ENCODE measurements around the gene ARID2.

Gene ARID2

GRCh38 chr12:45872446-45872845 is 142.9 kb downstream of the ARID2 start:
- Histone ChIP-seq H3K79me1 (replicated peaks; ENCODE audit: low read length, poor library complexity, severe bottlenecking) (peaks cover 9% of the 10 kb centered on the region), H3K23ac (ENCODE audit: low read length in 2 of 2) (no peak overlapping the region), H3K4ac (ENCODE audit: low read depth in 1 of 2, low read length in 2 of 2) (no peak overlapping the region), H3K9me3 (ENCODE audit: control insufficient read depth, low read length) (peaks cover 8% of the 10 kb centered on the region), H3K4me1 (ENCODE audit: control insufficient read depth, insufficient read depth, low read depth, low read length) (no peaks in the 10 kb centered on the region), H2BK120ac (ENCODE audit: low read depth, low read length) (no peak overlapping the region), H4K8ac (ENCODE audit: low read length) (no peak overlapping the region), H2BK12ac (ENCODE audit: low read length in 2 of 2) (no peak overlapping the region), H2BK5ac (ENCODE audit: low read depth, low read length, poor library complexity, severe bottlenecking) (no peak overlapping the region), H3K27ac (ENCODE audit: low read length, poor library complexity, severe bottlenecking) (no peak overlapping the region), H4K91ac (ENCODE audit: low read length) (no peak overlapping the region), H3K4me2 (ENCODE audit: low read length, poor library complexity, severe bottlenecking) (no peak overlapping the region), H2AFZ (ENCODE audit: low read depth, low read length) (no peak overlapping the region), H3K9ac (ENCODE audit: low read length) (no peak overlapping the region), H2AK5ac (ENCODE audit: low read length, severe bottlenecking) (no peak overlapping the region), H3K14ac (ENCODE audit: low read length in 2 of 2) (no peak overlapping the region), H3K4me3 (ENCODE audit: insufficient read depth in 1 of 2, low read depth in 1 of 2, low read length in 2 of 2) (no peak overlapping the region), H3K18ac (ENCODE audit: low read depth in 1 of 2, low read length in 2 of 2) (no peak overlapping the region), H3K36me3 (ENCODE audit: control insufficient read depth in 1 of 2, insufficient read depth in 2 of 2, low read depth in 1 of 2, low read length in 2 of 2) (peaks cover 5 to 39% of the 10 kb centered on the region in 2 experiments), H2BK15ac (ENCODE audit: low read depth, poor library complexity, severe bottlenecking) (no peak overlapping the region), H3K27me3 (ENCODE audit: control insufficient read depth in 1 of 2, insufficient read depth in 1 of 2, low read length in 2 of 2) (no peaks in the 10 kb centered on the region)
- DNase-seq: no peak
- WGBS: 92% methylated on average over 3 of the region's 7 CpGs

DNA sequence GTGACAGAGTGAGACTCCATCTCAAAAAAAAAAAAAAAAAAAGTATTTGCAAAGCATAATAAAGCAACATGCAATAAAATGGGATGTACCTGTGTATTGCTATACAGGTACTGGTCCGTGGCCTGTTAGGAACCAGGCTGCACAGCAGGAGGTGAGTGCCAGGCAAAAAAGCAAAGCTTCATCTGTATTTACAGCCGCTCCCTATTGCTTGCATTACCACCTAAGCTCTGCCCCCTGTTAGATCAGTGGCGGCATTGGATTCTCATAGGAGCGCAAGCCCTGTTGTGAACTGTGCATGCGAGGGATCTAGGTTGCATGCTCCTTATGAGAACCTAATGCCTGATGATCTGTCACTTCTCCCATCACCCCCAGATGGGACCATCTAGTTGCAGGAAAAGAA is 147.6 kb downstream of the ARID2 start:
- Histone ChIP-seq H3K4ac (ENCODE audit: low read depth in 1 of 2, low read length in 2 of 2) (no peak overlapping the region), H2BK120ac (ENCODE audit: low read depth, low read length) (no peak overlapping the region), H3K36me3 (ENCODE audit: control insufficient read depth in 1 of 2, insufficient read depth in 2 of 2, low read depth in 1 of 2, low read length in 2 of 2) (peaks cover 5 to 52% of the 10 kb centered on the region in 2 experiments), H3K18ac (ENCODE audit: low read depth in 1 of 2, low read length in 2 of 2) (no peak overlapping the region), H4K91ac (ENCODE audit: low read length) (no peak overlapping the region), H2BK5ac (ENCODE audit: low read depth, low read length, poor library complexity, severe bottlenecking) (no peak overlapping the region), H3K79me1 (replicated peaks; ENCODE audit: low read length, poor library complexity, severe bottlenecking) (peaks cover 21% of the 10 kb centered on the region), H2AFZ (ENCODE audit: low read depth, low read length) (no peak overlapping the region), H3K27ac (ENCODE audit: low read length, poor library complexity, severe bottlenecking) (no peak overlapping the region), H3K4me3 (ENCODE audit: insufficient read depth in 1 of 2, low read depth in 1 of 2, low read length in 2 of 2) (no peak overlapping the region), H2AK5ac (ENCODE audit: low read length, severe bottlenecking) (no peak overlapping the region), H3K27me3 (ENCODE audit: control insufficient read depth in 1 of 2, insufficient read depth in 1 of 2, low read length in 2 of 2) (no peaks in the 10 kb centered on the region), H2BK12ac (ENCODE audit: low read length in 2 of 2) (no peak overlapping the region), H2BK15ac (ENCODE audit: low read depth, poor library complexity, severe bottlenecking) (no peak overlapping the region), H3K14ac (ENCODE audit: low read length in 2 of 2) (no peak overlapping the region), H3K4me1 (ENCODE audit: control insufficient read depth, insufficient read depth, low read depth, low read length) (no peaks in the 10 kb centered on the region), H3K9ac (ENCODE audit: low read length) (no peak overlapping the region), H3K4me2 (ENCODE audit: low read length, poor library complexity, severe bottlenecking) (no peak overlapping the region), H3K23ac (ENCODE audit: low read length in 2 of 2) (no peak overlapping the region), H3K9me3 (ENCODE audit: control insufficient read depth, low read length) (peaks cover 8% of the 10 kb centered on the region), H4K8ac (ENCODE audit: low read length) (no peak overlapping the region)
- WGBS: 96% methylated on average over 5 of the region's 5 CpGs
- DNase-seq: no peak

- Histone ChIP-seq H2BK120ac (ENCODE audit: low read depth, low read length) (no peak overlapping the region), H2AFZ (ENCODE audit: low read depth, low read length) (no peak overlapping the region), H3K36me3 (ENCODE audit: control insufficient read depth in 1 of 2, insufficient read depth in 2 of 2, low read depth in 1 of 2, low read length in 2 of 2) (peaks cover 5 to 42% of the 10 kb centered on the region in 2 experiments), H2AK5ac (ENCODE audit: low read length, severe bottlenecking) (no peak overlapping the region), H3K9me3 (ENCODE audit: control insufficient read depth, low read length) (peaks cover 8% of the 10 kb centered on the region), H3K79me1 (replicated peaks; ENCODE audit: low read length, poor library complexity, severe bottlenecking) (peaks cover 21% of the 10 kb centered on the region), H4K91ac (ENCODE audit: low read length) (no peak overlapping the region), H3K27me3 (ENCODE audit: control insufficient read depth in 1 of 2, insufficient read depth in 1 of 2, low read length in 2 of 2) (no peaks in the 10 kb centered on the region), H2BK15ac (ENCODE audit: low read depth, poor library complexity, severe bottlenecking) (no peak overlapping the region), H3K9ac (ENCODE audit: low read length) (peak overlapping the region; percentile 37), H2BK5ac (ENCODE audit: low read depth, low read length, poor library complexity, severe bottlenecking) (no peak overlapping the region), H3K27ac (ENCODE audit: low read length, poor library complexity, severe bottlenecking) (no peak overlapping the region), H3K23ac (ENCODE audit: low read length in 2 of 2) (no peak overlapping the region), H3K14ac (ENCODE audit: low read length in 2 of 2) (no peak overlapping the region), H3K4ac (ENCODE audit: low read depth in 1 of 2, low read length in 2 of 2) (no peak overlapping the region), H2BK12ac (ENCODE audit: low read length in 2 of 2) (no peak overlapping the region), H4K8ac (ENCODE audit: low read length) (no peak overlapping the region), H3K4me3 (ENCODE audit: insufficient read depth in 1 of 2, low read depth in 1 of 2, low read length in 2 of 2) (no peak overlapping the region), H3K4me2 (ENCODE audit: low read length, poor library complexity, severe bottlenecking) (no peak overlapping the region), H3K4me1 (ENCODE audit: control insufficient read depth, insufficient read depth, low read depth, low read length) (no peaks in the 10 kb centered on the region), H3K18ac (ENCODE audit: low read depth in 1 of 2, low read length in 2 of 2) (no peak overlapping the region)
- peak; percentile 44 for DNase-seq
- 37% methylated on average over 8 of the region's 8 CpGs for WGBS
Measured at GRCh38 chr12:45878630-45879255, 149.2 kb downstream of the ARID2 start.

- H2AK5ac ChIP-seq (ENCODE audit: low read length, severe bottlenecking): no peak overlapping the region
- peaks cover 8% of the 10 kb centered on the region for H3K9me3 ChIP-seq (ENCODE audit: control insufficient read depth, low read length)
- no peak overlapping the region for H3K4me3 ChIP-seq (ENCODE audit: insufficient read depth in 1 of 2, low read depth in 1 of 2, low read length in 2 of 2)
- H2BK5ac ChIP-seq (ENCODE audit: low read depth, low read length, poor library complexity, severe bottlenecking): no peak overlapping the region
- H2BK12ac ChIP-seq (ENCODE audit: low read length in 2 of 2): no peak overlapping the region
- peak; percentile 23 for DNase-seq
- peaks cover 5 to 35% of the 10 kb centered on the region in 2 experiments for H3K36me3 ChIP-seq (ENCODE audit: control insufficient read depth in 1 of 2, insufficient read depth in 2 of 2, low read depth in 1 of 2, low read length in 2 of 2)
- no peak overlapping the region for H3K18ac ChIP-seq (ENCODE audit: low read depth in 1 of 2, low read length in 2 of 2)
- 73% methylated on average over 2 of the region's 2 CpGs for WGBS
- H3K27ac ChIP-seq (ENCODE audit: low read length, poor library complexity, severe bottlenecking): no peak overlapping the region
- H3K4ac ChIP-seq (ENCODE audit: low read depth in 1 of 2, low read length in 2 of 2): no peak overlapping the region
- H2BK15ac ChIP-seq (ENCODE audit: low read depth, poor library complexity, severe bottlenecking): no peak overlapping the region
- no peak overlapping the region for H2AFZ ChIP-seq (ENCODE audit: low read depth, low read length)
- peaks cover 21% of the 10 kb centered on the region for H3K79me1 ChIP-seq (replicated peaks; ENCODE audit: low read length, poor library complexity, severe bottlenecking)
- no peaks in the 10 kb centered on the region for H3K4me1 ChIP-seq (ENCODE audit: control insufficient read depth, insufficient read depth, low read depth, low read length)
- no peaks in the 10 kb centered on the region for H3K27me3 ChIP-seq (ENCODE audit: control insufficient read depth in 1 of 2, insufficient read depth in 1 of 2, low read length in 2 of 2)
- H3K9ac ChIP-seq (ENCODE audit: low read length): peak overlapping the region; percentile 37
- no peak overlapping the region for H3K14ac ChIP-seq (ENCODE audit: low read length in 2 of 2)
- H3K4me2 ChIP-seq (ENCODE audit: low read length, poor library complexity, severe bottlenecking): no peak overlapping the region
- no peak overlapping the region for H4K8ac ChIP-seq (ENCODE audit: low read length)
- H2BK120ac ChIP-seq (ENCODE audit: low read depth, low read length): no peak overlapping the region
- no peak overlapping the region for H3K23ac ChIP-seq (ENCODE audit: low read length in 2 of 2)
- no peak overlapping the region for H4K91ac ChIP-seq (ENCODE audit: low read length)
Measured at GRCh38 chr12:45879363-45879895, 149.9 kb downstream of the ARID2 start.

All from mesenchymal stem cell (in vitro differentiated cells and primary cell).